D721Med (cell line): ENCODE data around the gene TNIK.

Experiments used
- DNase-seq: peaks from one replicate; pipeline ENCODE4 v3.0.0; 2011; ENCODE audit warnings: low spot score; ENCODE audit not compliant: insufficient read length
- FAIRE-seq: peaks from 2 replicates; lab custom pipeline; 2011; peaks lifted over from hg19 to GRCh38; lab: Jason Lieb, UNC
- CTCF ChIP-seq: IDR thresholded peaks from 2 replicates; pipeline ENCODE4 v1.5.1; 2012; ENCODE audit warnings: mild to moderate bottlenecking, control low read depth; ENCODE audit not compliant: insufficient read depth; ENCODE audit errors: missing control alignments

TNIK gene

DNA sequence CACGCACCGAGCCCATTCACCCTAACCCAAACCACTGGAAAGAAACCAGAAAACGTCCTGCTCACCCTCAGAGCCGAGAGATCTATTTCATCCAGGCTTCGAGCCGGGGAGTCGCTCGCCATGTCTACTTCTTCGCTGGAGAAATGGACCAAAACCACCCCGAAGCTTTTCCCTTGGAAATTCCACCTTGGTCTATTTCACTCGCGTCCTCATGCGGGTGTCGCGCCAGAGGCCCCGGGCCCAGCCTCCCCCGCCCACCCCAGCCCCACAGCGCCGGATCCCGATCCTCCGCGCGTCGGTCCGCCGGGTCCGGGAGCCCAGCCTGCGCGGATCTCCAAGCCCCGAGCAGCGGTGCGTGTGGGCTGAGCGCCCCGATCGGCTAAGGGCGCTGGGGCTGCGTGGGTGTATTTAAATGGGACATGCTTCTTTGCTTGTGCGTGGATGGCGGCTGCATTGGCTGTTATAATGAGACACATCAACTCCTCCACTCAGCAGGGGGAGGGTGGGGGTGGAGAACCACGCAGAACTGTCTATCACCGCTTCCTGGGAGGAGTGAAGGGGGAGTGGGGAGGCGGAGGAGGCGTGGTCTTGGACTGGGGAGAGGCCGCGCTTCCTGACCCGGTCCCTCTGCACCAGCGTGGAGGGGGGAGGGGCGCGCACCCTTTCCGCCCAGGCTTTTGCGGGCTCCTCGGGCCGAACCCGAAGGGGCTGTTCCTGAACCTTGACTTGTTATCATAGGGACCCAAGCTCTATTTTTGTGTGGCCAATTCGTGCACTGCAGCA is at the start of gene TNIK:
TSS of gene TNIK (minus strand) at position 464 of the 783 bp plus-strand sequence. CDS start at position 122, 342 bp downstream.
- no peak for TF ChIP-seq CTCF
- FAIRE-seq (no peak), DNase-seq (peak; percentile 74)

DNA sequence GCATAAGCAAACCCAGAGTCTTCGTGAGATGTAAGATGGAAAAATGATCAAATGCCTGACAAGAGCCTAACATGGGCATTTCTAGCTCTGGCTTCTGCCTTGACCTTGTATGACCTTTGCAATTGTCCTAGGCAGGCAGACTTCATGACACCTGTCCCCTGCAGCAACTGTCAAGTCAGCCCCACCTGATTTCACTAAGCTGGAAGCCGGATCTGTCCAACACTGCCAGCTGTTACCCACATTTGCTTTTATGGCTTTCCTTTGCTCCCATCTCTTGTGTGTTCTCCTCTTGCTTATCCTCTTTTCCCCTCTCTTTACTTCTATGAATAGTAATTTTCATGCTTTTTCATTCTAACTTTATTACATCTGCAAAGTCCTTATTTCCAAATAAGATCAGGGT is 48.5 kb upstream of the TNIK start:
- no peak for DNase-seq
- FAIRE-seq = no peak
- no peak for TF ChIP-seq CTCF

- FAIRE-seq = no peak
These were observed 48.0 kb upstream of the TNIK start for GRCh38 chr3:171508206-171508605.

GRCh38 chr3:171506743-171507319 is 46.6 kb upstream of the TNIK start:
- no peak for DNase-seq
- no peak for FAIRE-seq
- no peak for TF ChIP-seq CTCF

More at GRCh38 chr3:171508206-171508605, 48.0 kb upstream of the TNIK start:
- no peak for TF ChIP-seq CTCF
- DNase-seq = no peak

- FAIRE-seq (no peak), DNase-seq (no peak)
- no peak for TF ChIP-seq CTCF
These were observed 45.7 kb upstream of the TNIK start for GRCh38 chr3:171505822-171506333.

GRCh38 chr3:171504376-171504775 is 44.2 kb upstream of the TNIK start:
- FAIRE-seq = no peak
- DNase-seq = no peak
- TF ChIP-seq CTCF = no peak

DNA sequence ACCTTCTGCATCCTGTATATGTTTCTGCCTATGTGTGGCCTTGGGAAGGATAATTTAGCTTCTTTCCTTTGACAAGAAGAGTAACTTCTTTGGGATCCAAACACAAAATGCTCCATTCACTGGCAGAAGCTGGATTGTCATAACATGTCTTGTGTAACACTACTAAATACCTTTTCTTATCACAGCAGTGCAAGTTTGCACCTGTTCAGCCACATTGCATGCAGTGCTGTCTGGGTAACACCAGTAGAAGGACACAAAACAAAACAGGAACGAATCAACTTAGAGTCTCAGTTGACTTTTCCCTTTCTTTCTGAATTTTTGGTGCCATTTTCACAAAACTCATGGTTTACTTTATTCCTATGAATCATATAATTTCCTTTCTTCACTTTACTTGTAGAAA is 43.6 kb upstream of the TNIK start:
- DNase-seq (no peak), FAIRE-seq (no peak)
- TF ChIP-seq CTCF = no peak
